HEK293 (cell line): ENCODE data around the gene CFAP58.

Experiments
- ATF2 ChIP-seq: fragments of 450-650 bp; formaldehyde crosslinking; IDR thresholded peaks from 2 replicates; pipeline ENCODE4 v1.5.1; 2016; ENCODE audit warnings: missing biosample characterization, missing genetic modification characterization, low read depth
- GLIS2 ChIP-seq: fragments of 450-650 bp; formaldehyde crosslinking; IDR thresholded peaks from 2 replicates; pipeline ENCODE4 v1.5.1; 2016; ENCODE audit warnings: missing biosample characterization, missing genetic modification characterization
- KLF9 ChIP-seq: fragments of 450-650 bp; formaldehyde crosslinking; IDR thresholded peaks from 2 replicates; pipeline ENCODE4 v1.5.1; 2016; ENCODE audit warnings: missing biosample characterization, missing genetic modification characterization, low read depth
- MYNN ChIP-seq: fragments of 450-650 bp; formaldehyde crosslinking; IDR thresholded peaks from 2 replicates; pipeline ENCODE4 v1.5.1; 2016; ENCODE audit warnings: missing biosample characterization, missing genetic modification characterization, borderline replicate concordance
- SCRT2 ChIP-seq: fragments of 450-650 bp; formaldehyde crosslinking; IDR thresholded peaks from 2 replicates; pipeline ENCODE4 v1.5.1; 2016; ENCODE audit warnings: missing biosample characterization, missing genetic modification characterization
- SP3 ChIP-seq: fragments of 450-650 bp; formaldehyde crosslinking; IDR thresholded peaks from 2 replicates; pipeline ENCODE4 v1.5.1; 2016; ENCODE audit warnings: missing biosample characterization, missing genetic modification characterization
- YY1 ChIP-seq: fragments of 450-650 bp; formaldehyde crosslinking; IDR thresholded peaks from 2 replicates; pipeline ENCODE4 v1.5.1; 2018; ENCODE audit warnings: missing biosample characterization, missing genetic modification characterization
- ZBTB1 ChIP-seq: fragments of 450-650 bp; formaldehyde crosslinking; IDR thresholded peaks from 2 replicates; pipeline ENCODE4 v1.5.1; 2016; ENCODE audit warnings: missing biosample characterization, missing genetic modification characterization
- ZFP3 ChIP-seq: fragments of 450-650 bp; formaldehyde crosslinking; IDR thresholded peaks from 2 replicates; pipeline ENCODE4 v1.5.1; 2016; ENCODE audit warnings: low read depth, missing biosample characterization, missing genetic modification characterization
- ZNF174 ChIP-seq: fragments of 450-650 bp; formaldehyde crosslinking; IDR thresholded peaks from 2 replicates; pipeline ENCODE4 v1.5.0; 2017; ENCODE audit warnings: missing biosample characterization, mild to moderate bottlenecking, missing genetic modification characterization
- ZNF175 ChIP-seq: fragments of 450-650 bp; formaldehyde crosslinking; IDR thresholded peaks from 2 replicates; pipeline ENCODE4 v1.5.1; 2016; ENCODE audit warnings: missing biosample characterization, missing genetic modification characterization
- ZNF274 ChIP-seq, 2 experiments: fragments of 200-500 bp in 1 of 2; fragments of 450-650 bp in 1 of 2; sonication (Bioruptor generic) in 1 of 2; formaldehyde crosslinking in 1 of 2; IDR thresholded peaks; 2 replicates each; pipeline versions ENCODE4 v1.5.1 to v1.6.1; 2014 to 2016; ENCODE audit warnings: borderline replicate concordance in 1 of 2, inconsistent platforms in 1 of 2, low read length in 1 of 2, missing biosample characterization in 1 of 2, missing genetic modification characterization in 1 of 2
- ZNF311 ChIP-seq: fragments of 450-650 bp; formaldehyde crosslinking; IDR thresholded peaks from 2 replicates; pipeline ENCODE4 v1.5.1; 2017; ENCODE audit warnings: missing biosample characterization, missing genetic modification characterization, borderline replicate concordance
- ZNF426 ChIP-seq: fragments of 450-650 bp; formaldehyde crosslinking; IDR thresholded peaks from 2 replicates; pipeline ENCODE4 v1.5.1; 2017; ENCODE audit warnings: missing biosample characterization, missing genetic modification characterization, mild to moderate bottlenecking, inconsistent platforms, moderate library complexity
- ZNF449 ChIP-seq: fragments of 450-650 bp; formaldehyde crosslinking; IDR thresholded peaks from 2 replicates; pipeline ENCODE4 v1.5.1; 2017; ENCODE audit warnings: missing biosample characterization, mild to moderate bottlenecking, missing genetic modification characterization, moderate library complexity
- ZNF473 ChIP-seq: fragments of 450-650 bp; formaldehyde crosslinking; IDR thresholded peaks from 2 replicates; pipeline ENCODE4 v1.5.1; 2017; ENCODE audit warnings: missing biosample characterization, missing genetic modification characterization
- ZNF48 ChIP-seq: fragments of 450-650 bp; formaldehyde crosslinking; IDR thresholded peaks from 2 replicates; pipeline ENCODE4 v1.5.1; 2016; ENCODE audit warnings: missing biosample characterization, missing genetic modification characterization
- ZNF518A ChIP-seq: fragments of 450-650 bp; formaldehyde crosslinking; conservative IDR thresholded peaks from 2 replicates; pipeline ENCODE4 v1.5.1; 2016; ENCODE audit warnings: low read depth, missing biosample characterization, missing genetic modification characterization
- ZNF530 ChIP-seq: fragments of 450-650 bp; formaldehyde crosslinking; IDR thresholded peaks from 2 replicates; pipeline ENCODE4 v1.5.1; 2016; ENCODE audit warnings: low read depth, missing biosample characterization, missing genetic modification characterization
- ZNF549 ChIP-seq: fragments of 450-650 bp; IDR thresholded peaks from 2 replicates; pipeline ENCODE4 v1.5.1; 2018; ENCODE audit warnings: missing biosample characterization, missing genetic modification characterization, mild to moderate bottlenecking, inconsistent platforms, moderate library complexity
- ZNF561 ChIP-seq: fragments of 450-650 bp; IDR thresholded peaks from 2 replicates; pipeline ENCODE4 v1.5.1; 2018; ENCODE audit warnings: missing biosample characterization, missing genetic modification characterization, borderline replicate concordance
- ZNF580 ChIP-seq: fragments of 450-650 bp; formaldehyde crosslinking; IDR thresholded peaks from 2 replicates; pipeline ENCODE4 v1.5.1; 2016; ENCODE audit warnings: missing biosample characterization, missing genetic modification characterization
- ZNF596 ChIP-seq: fragments of 450-650 bp; IDR thresholded peaks from 2 replicates; pipeline ENCODE4 v1.5.0; 2018; ENCODE audit warnings: missing biosample characterization, mild to moderate bottlenecking, missing genetic modification characterization, moderate library complexity
- ZNF600 ChIP-seq: fragments of 450-650 bp; formaldehyde crosslinking; IDR thresholded peaks from 2 replicates; pipeline ENCODE4 v1.5.1; 2016; ENCODE audit warnings: missing biosample characterization, missing genetic modification characterization
- ZNF624 ChIP-seq: fragments of 450-650 bp; formaldehyde crosslinking; IDR thresholded peaks from 2 replicates; pipeline ENCODE4 v1.5.1; 2017; ENCODE audit warnings: missing biosample characterization, missing genetic modification characterization
- ZNF639 ChIP-seq: fragments of 450-650 bp; formaldehyde crosslinking; IDR thresholded peaks from 2 replicates; pipeline ENCODE4 v1.5.1; 2016; ENCODE audit warnings: missing biosample characterization, missing genetic modification characterization
- ZNF707 ChIP-seq: fragments of 450-650 bp; formaldehyde crosslinking; IDR thresholded peaks from 2 replicates; pipeline ENCODE4 v1.5.1; 2016; ENCODE audit warnings: missing biosample characterization, missing genetic modification characterization
- ZSCAN18 ChIP-seq: fragments of 450-650 bp; formaldehyde crosslinking; IDR thresholded peaks from 2 replicates; pipeline ENCODE4 v1.5.1; 2016; ENCODE audit warnings: missing biosample characterization, missing genetic modification characterization

CFAP58 gene

GRCh38 chr10:104328896-104329710 lies 24.5 kb upstream of the CFAP58 start (continued):
- TF ChIP-seq KLF9 (tag by site-specific recombination) = no peak
- no peak for TF ChIP-seq ZNF580
- TF ChIP-seq ZNF48 (tag by site-specific recombination) = no peak
- TF ChIP-seq ZNF311 (tag by site-specific recombination) = no peak
- peak; percentile 97 for TF ChIP-seq ATF2 (tag by site-specific recombination)
- peak; percentile 48 for TF ChIP-seq SP3 (tag by site-specific recombination)
- TF ChIP-seq ZSCAN18 = no peak
- TF ChIP-seq ZNF175 = no peak
- no peak; the same call in 1 of the 2 replicates for TF ChIP-seq GLIS2
- peak; percentile 27; the same call in 1 of the 2 replicates for TF ChIP-seq ZNF449 (tag by site-specific recombination)
- peak; percentile 92; the same call in 1 of the 2 replicates for TF ChIP-seq ZBTB1 (tag by site-specific recombination)
- TF ChIP-seq ZNF530 (tag by site-specific recombination) = no peak
- 0 out of 2 replicates have a peak, but pooled peaks have one; percentile 45 for TF ChIP-seq SCRT2 (tag by site-specific recombination)
- no peak for TF ChIP-seq ZNF624
- no peak for TF ChIP-seq YY1
- peak; percentile 99 for TF ChIP-seq ZNF600 (tag by site-specific recombination)
- TF ChIP-seq ZNF549 = no peak
- no peak for TF ChIP-seq ZNF174 (tag by site-specific recombination)
- peak; percentile 92 for TF ChIP-seq ZNF639
- TF ChIP-seq ZNF596 (tag by site-specific recombination) = no peak
- TF ChIP-seq ZNF473 (tag by site-specific recombination) = no peak
- TF ChIP-seq ZNF518A (tag by site-specific recombination) = no peak; the same call in 1 of the 2 replicates
- TF ChIP-seq ZNF274 (IDR thresholded peaks at IDR 0.05; ENCODE audit: low read length) = no peak
- no peak for TF ChIP-seq ZNF274 (tag by site-specific recombination; IDR thresholded peaks at IDR 0.05; ENCODE audit: borderline replicate concordance)
- TF ChIP-seq ZNF561 (tag by site-specific recombination) = no peak; the same call in 1 of the 2 replicates
- no peak for TF ChIP-seq ZNF707 (tag by site-specific recombination)
- no peak for TF ChIP-seq ZNF426
- 0 out of 2 replicates have a peak, but pooled peaks have one; percentile 5 for TF ChIP-seq MYNN (tag by site-specific recombination)
- no peak for TF ChIP-seq ZFP3 (tag by site-specific recombination)
